Measurements from ENCODE around the gene NUDT22. TPM values are rescaled to one million over a fixed set of nuclear protein-coding genes. Genes with fewer than 3 reads are reported as not detected.
A peak's percentile ranks its signal among the peaks of the same experiment; 100 is the strongest.

Gene NUDT22
- total RNA-seq, 1 donor from 2014 or later = 79.4 TPM

GRCh38 chr11:64268025-64268892 is 42.2 kb downstream of the NUDT22 start:
- intact Hi-C loops (cut with micrococcal nuclease) = no loop called here
- Mint-ChIP-seq H3K27me3 (ENCODE audit: insufficient read depth) (no peaks in the 10 kb centered on the region), H3K27ac (peak overlapping the region; percentile 97), H3K36me3 (ENCODE audit: low read depth) (peaks cover 11% of the 10 kb centered on the region), H3K9me3 (no peaks in the 10 kb centered on the region), H3K4me3 (peak overlapping the region; percentile 89), H3K4me1 (ENCODE audit: low read depth) (peaks cover 31% of the 10 kb centered on the region)
- no peak for DNase-seq (ENCODE audit: low spot score)

GRCh38 chr11:64268893-64269539 is 42.9 kb downstream of the NUDT22 start:
- Mint-ChIP-seq H3K36me3 (ENCODE audit: low read depth) (peaks cover 11% of the 10 kb centered on the region), H3K27ac (peak overlapping the region; percentile 97), H3K4me1 (ENCODE audit: low read depth) (peaks cover 31% of the 10 kb centered on the region), H3K9me3 (no peaks in the 10 kb centered on the region), H3K4me3 (peak overlapping the region; percentile 89), H3K27me3 (ENCODE audit: insufficient read depth) (no peaks in the 10 kb centered on the region)
- DNase-seq (ENCODE audit: low spot score) = peak; percentile 55
- intact Hi-C loops (cut with micrococcal nuclease) = loop anchor here (1.0 kb wide), 4 partner anchors 18 to 82 kb away; partner anchors contain the start of genes FERMT3, PLCB3 and PPP1R14B

GRCh38 chr11:64269540-64270220 is 43.6 kb downstream of the NUDT22 start:
- peak overlapping the region; percentile 89 for H3K4me3 Mint-ChIP-seq
- peaks cover 31% of the 10 kb centered on the region for H3K4me1 Mint-ChIP-seq (ENCODE audit: low read depth)
- H3K36me3 Mint-ChIP-seq (ENCODE audit: low read depth) = peaks cover 11% of the 10 kb centered on the region
- no peaks in the 10 kb centered on the region for H3K27me3 Mint-ChIP-seq (ENCODE audit: insufficient read depth)
- DNase-seq (ENCODE audit: low spot score) = peak; percentile 98
- intact Hi-C loops (cut with micrococcal nuclease) = loop anchor here (1.0 kb wide), 9 partner anchors 16 to 82 kb away; partner anchors contain the start of genes DNAJC4, ESRRA, FERMT3 and FKBP2
- peak overlapping the region; percentile 97 for H3K27ac Mint-ChIP-seq
- no peaks in the 10 kb centered on the region for H3K9me3 Mint-ChIP-seq

- Mint-ChIP-seq H3K4me1 (ENCODE audit: low read depth) (peaks cover 13% of the 10 kb centered on the region), H3K27ac (no peak overlapping the region), H3K36me3 (ENCODE audit: low read depth) (peaks cover 5% of the 10 kb centered on the region), H3K4me3 (no peak overlapping the region), H3K9me3 (no peaks in the 10 kb centered on the region), H3K27me3 (ENCODE audit: insufficient read depth) (no peaks in the 10 kb centered on the region)
- no peak for DNase-seq (ENCODE audit: low spot score)
- intact Hi-C loops (cut with micrococcal nuclease) = no loop called here
Measured at GRCh38 chr11:64275031-64275800, 49.1 kb downstream of the NUDT22 start.

- no peak overlapping the region for H3K4me3 Mint-ChIP-seq
- H3K27ac Mint-ChIP-seq = no peak overlapping the region
- H3K4me1 Mint-ChIP-seq (ENCODE audit: low read depth) = peaks cover 10% of the 10 kb centered on the region
- no peaks in the 10 kb centered on the region for H3K27me3 Mint-ChIP-seq (ENCODE audit: insufficient read depth)
- H3K36me3 Mint-ChIP-seq (ENCODE audit: low read depth) = peaks cover 5% of the 10 kb centered on the region
- no peaks in the 10 kb centered on the region for H3K9me3 Mint-ChIP-seq
- intact Hi-C loops (cut with micrococcal nuclease) = no loop called here
- DNase-seq (ENCODE audit: low spot score) = no peak
Measured at GRCh38 chr11:64275841-64276240, 49.8 kb downstream of the NUDT22 start.

- peaks cover 17% of the 10 kb centered on the region for H3K4me1 Mint-ChIP-seq (ENCODE audit: low read depth)
- intact Hi-C loops (cut with micrococcal nuclease) = no loop called here
- no peak for DNase-seq (ENCODE audit: low spot score)
- no peaks in the 10 kb centered on the region for H3K9me3 Mint-ChIP-seq
- H3K27ac Mint-ChIP-seq = no peak overlapping the region
- no peak overlapping the region for H3K4me3 Mint-ChIP-seq
- peaks cover 12% of the 10 kb centered on the region for H3K36me3 Mint-ChIP-seq (ENCODE audit: low read depth)
- no peaks in the 10 kb centered on the region for H3K27me3 Mint-ChIP-seq (ENCODE audit: insufficient read depth)
Measured at GRCh38 chr11:64276653-64277431, 50.8 kb downstream of the NUDT22 start.

- intact Hi-C loops (cut with micrococcal nuclease) = no loop called here
- DNase-seq (ENCODE audit: low spot score) = no peak
- no peaks in the 10 kb centered on the region for H3K27me3 Mint-ChIP-seq (ENCODE audit: insufficient read depth)
- peaks cover 11% of the 10 kb centered on the region for H3K36me3 Mint-ChIP-seq (ENCODE audit: low read depth)
- H3K4me1 Mint-ChIP-seq (ENCODE audit: low read depth) = peaks cover 17% of the 10 kb centered on the region
- peak overlapping the region; percentile 43 for H3K27ac Mint-ChIP-seq
- H3K9me3 Mint-ChIP-seq = no peaks in the 10 kb centered on the region
- no peak overlapping the region for H3K4me3 Mint-ChIP-seq
Measured at GRCh38 chr11:64278576-64279190, 52.6 kb downstream of the NUDT22 start.

Other genes with a start within 250 kb of the NUDT22 start
- gene OTUB1, start 239.8 kb upstream of the NUDT22 start, total RNA-seq = 104 and 114 TPM in 2 replicates
- not detected in 2 replicates for gene FLRT1, start 190.3 kb upstream of the NUDT22 start, total RNA-seq
- 17.4 and 20.2 TPM in 2 replicates for gene MACROD1, start 60.2 kb upstream of the NUDT22 start, total RNA-seq
- 493 and 495 TPM in 2 replicates for gene STIP1, start 40.1 kb upstream of the NUDT22 start, total RNA-seq
- gene FERMT3, start 19.6 kb upstream of the NUDT22 start, total RNA-seq = 201 and 211 TPM in 2 replicates
- 30.3 and 35.5 TPM in 2 replicates for gene TRPT1, start 88 bp upstream of the NUDT22 start, total RNA-seq
- 18.4 and 19.8 TPM in 2 replicates for gene DNAJC4, start 4.3 kb downstream of the NUDT22 start, total RNA-seq
- gene VEGFB, start 8.3 kb downstream of the NUDT22 start, total RNA-seq = 55.5 and 60.2 TPM in 2 replicates
- 32.6 and 34.3 TPM in 2 replicates for gene FKBP2, start 14.8 kb downstream of the NUDT22 start, total RNA-seq
- 238 and 248 TPM in 2 replicates for gene PPP1R14B, start 20.7 kb downstream of the NUDT22 start, total RNA-seq
- 13.4 and 14.2 TPM in 2 replicates for gene PLCB3, start 25.3 kb downstream of the NUDT22 start, total RNA-seq
- gene BAD, start 58.4 kb downstream of the NUDT22 start, total RNA-seq = 30.1 and 38.0 TPM in 2 replicates
- 35.3 and 41.8 TPM in 2 replicates for gene GPR137, start 59.6 kb downstream of the NUDT22 start, total RNA-seq
- gene KCNK4, start 65.0 kb downstream of the NUDT22 start, total RNA-seq = 0.16 and 0.29 TPM in 2 replicates
- 0.47 TPM in 1 of 2 replicates, not detected in the other for gene CATSPERZ, start 74.1 kb downstream of the NUDT22 start, total RNA-seq
- 64.4 and 67.3 TPM in 2 replicates for gene ESRRA, start 79.2 kb downstream of the NUDT22 start, total RNA-seq
- gene TRMT112, start 91.3 kb downstream of the NUDT22 start, total RNA-seq = 307 and 312 TPM in 2 replicates
- 89.0 and 100 TPM in 2 replicates for gene PRDX5, start 91.8 kb downstream of the NUDT22 start, total RNA-seq
- 133 and 137 TPM in 2 replicates for gene CCDC88B, start 113.9 kb downstream of the NUDT22 start, total RNA-seq
- 38.3 and 46.0 TPM in 2 replicates for gene RPS6KA4, start 132.9 kb downstream of the NUDT22 start, total RNA-seq